Stimulated activated naive CD8-positive, alpha-beta T cell treated with anti-CD3 and anti-CD28 coated beads, Interleukin-15, amount 100 ng/mL, for 72 hours (primary cell): Measurements from ENCODE around the gene YAF2.
"Not testable (repeated sequence)": the region's sequence is repeated elsewhere in the genome, so short reads cannot be mapped to it uniquely, and the experiment has no call there.

ENCODE experiments used
- ATAC-seq: fragments of 150-1000 bp; cut with Tn5 transposase; 2 replicates; pipeline ENCODE4 v1.10.0; 2021; ENCODE audit warnings: mild to moderate bottlenecking, moderate library complexity
- DNase-seq, 2 donors: peaks; one replicate each; pipeline ENCODE4 v3.0.0; 2021 to 2022
- H3K27ac Mint-ChIP-seq, 2 donors: one replicate each; pipeline ENCODE4 v1.8.0; 2022; ENCODE audit warnings: mild to moderate bottlenecking in 2 of 2, mixed read lengths in 2 of 2, moderate library complexity in 2 of 2
- H3K27me3 Mint-ChIP-seq: one replicate; pipeline ENCODE4 v1.8.0; 2022; ENCODE audit warnings: mixed read lengths
- H3K4me1 Mint-ChIP-seq: one replicate; pipeline ENCODE4 v1.8.0; 2022; ENCODE audit warnings: mild to moderate bottlenecking, mixed read lengths
- H3K4me3 Mint-ChIP-seq, 2 donors: one replicate each; pipeline ENCODE4 v1.8.0; 2022; ENCODE audit warnings: mild to moderate bottlenecking in 2 of 2, mixed read lengths in 2 of 2, moderate library complexity in 1 of 2
- H3K9me3 Mint-ChIP-seq, 2 donors: one replicate each; pipeline ENCODE4 v1.8.0; 2022; ENCODE audit warnings: mixed read lengths in 2 of 2

The YAF2 gene

GRCh38 chr12:42190376-42190775 is 47.7 kb downstream of the YAF2 start:
- DNase-seq (no peak), ATAC-seq (no peak)
- Mint-ChIP-seq H3K9me3 (no peaks in the 10 kb centered on the region), H3K4me1 (peaks cover 3% of the 10 kb centered on the region), H3K4me3 (no peak overlapping the region), H3K27me3 (no peaks in the 10 kb centered on the region), H3K27ac (no peak overlapping the region)

- not testable (repeated sequence) for H3K9me3 Mint-ChIP-seq, H3K27me3 Mint-ChIP-seq, H3K4me1 Mint-ChIP-seq, H3K27ac Mint-ChIP-seq, H3K4me3 Mint-ChIP-seq, DNase-seq, ATAC-seq
Measured at GRCh38 chr12:42188275-42188674, 49.8 kb downstream of the YAF2 start.

GRCh38 chr12:42187799-42188198 is 50.2 kb downstream of the YAF2 start:
- Mint-ChIP-seq H3K27ac (no peak overlapping the region), H3K4me3 (no peak overlapping the region), H3K4me1 (peaks cover 14% of the 10 kb centered on the region), H3K9me3 (no peaks in the 10 kb centered on the region), H3K27me3 (no peaks in the 10 kb centered on the region)
- ATAC-seq (no peak), DNase-seq (no peak)

- Mint-ChIP-seq H3K4me1 (peaks cover 22% of the 10 kb centered on the region), H3K4me3 (no peak overlapping the region), H3K9me3 (no peaks in the 10 kb centered on the region), H3K27me3 (no peaks in the 10 kb centered on the region), H3K27ac (no peak overlapping the region)
- ATAC-seq (no peak), DNase-seq (no peak)
Measured at GRCh38 chr12:42186793-42187192, 51.3 kb downstream of the YAF2 start.

- Mint-ChIP-seq H3K9me3 (peaks cover 2 to 5% of the 10 kb centered on the region in 2 donors), H3K27ac (no peak overlapping the region), H3K4me3 (no peak overlapping the region), H3K4me1 (peaks cover 32% of the 10 kb centered on the region), H3K27me3 (no peaks in the 10 kb centered on the region)
- DNase-seq = no peak
- ATAC-seq = no peak
Measured at GRCh38 chr12:42182394-42182793, 55.7 kb downstream of the YAF2 start.

- no peak for ATAC-seq
- no peak overlapping the region for H3K27ac Mint-ChIP-seq
- peaks cover 7 to 15% of the 10 kb centered on the region in 2 donors for H3K9me3 Mint-ChIP-seq
- H3K4me3 Mint-ChIP-seq = no peak overlapping the region
- H3K4me1 Mint-ChIP-seq = peaks cover 35% of the 10 kb centered on the region
- H3K27me3 Mint-ChIP-seq = no peaks in the 10 kb centered on the region
- no peak for DNase-seq
Measured at GRCh38 chr12:42180990-42181596, 57.0 kb downstream of the YAF2 start.

- Mint-ChIP-seq H3K4me1 (peaks cover 24% of the 10 kb centered on the region), H3K9me3 (peaks cover 7 to 15% of the 10 kb centered on the region in 2 donors), H3K4me3 (no peak overlapping the region), H3K27me3 (no peaks in the 10 kb centered on the region), H3K27ac (no peak overlapping the region)
- DNase-seq (no peak), ATAC-seq (no peak)
Measured at GRCh38 chr12:42178101-42178500, 59.9 kb downstream of the YAF2 start.

- no peak overlapping the region for H3K27ac Mint-ChIP-seq
- DNase-seq (no peak), ATAC-seq (no peak)
- peaks cover 7 to 15% of the 10 kb centered on the region in 2 donors for H3K9me3 Mint-ChIP-seq
- H3K27me3 Mint-ChIP-seq = no peaks in the 10 kb centered on the region
- H3K4me1 Mint-ChIP-seq = peaks cover 8% of the 10 kb centered on the region
- H3K4me3 Mint-ChIP-seq = no peak overlapping the region
Measured at GRCh38 chr12:42174978-42175377, 63.1 kb downstream of the YAF2 start.

GRCh38 chr12:42173961-42174521 is 64.0 kb downstream of the YAF2 start:
- Mint-ChIP-seq H3K4me3 (no peak overlapping the region), H3K4me1 (peaks cover 8% of the 10 kb centered on the region), H3K27ac (no peak overlapping the region), H3K27me3 (no peaks in the 10 kb centered on the region), H3K9me3 (peaks cover 7 to 15% of the 10 kb centered on the region in 2 donors)
- DNase-seq (no peak), ATAC-seq (no peak)

- Mint-ChIP-seq H3K27ac (no peak overlapping the region), H3K27me3 (no peaks in the 10 kb centered on the region), H3K4me3 (no peak overlapping the region)
Measured at GRCh38 chr12:42172441-42173210, 65.4 kb downstream of the YAF2 start.

GRCh38 chr12:42167711-42168110 is 70.3 kb downstream of the YAF2 start:
- no peak for ATAC-seq
- H3K27me3 Mint-ChIP-seq = no peaks in the 10 kb centered on the region
- H3K9me3 Mint-ChIP-seq = no peaks in the 10 kb centered on the region
- no peak overlapping the region for H3K4me3 Mint-ChIP-seq
- peaks cover 7% of the 10 kb centered on the region for H3K4me1 Mint-ChIP-seq
- no peak overlapping the region for H3K27ac Mint-ChIP-seq
- no peak for DNase-seq

More at GRCh38 chr12:42172441-42173210, 65.4 kb downstream of the YAF2 start:
- Mint-ChIP-seq H3K4me1 (peaks cover 5% of the 10 kb centered on the region), H3K9me3 (peaks cover 7 to 12% of the 10 kb centered on the region in 2 donors)
- ATAC-seq (no peak), DNase-seq (no peak)

GRCh38 chr12:42166501-42166900 is 71.5 kb downstream of the YAF2 start:
- no peaks in the 10 kb centered on the region for H3K9me3 Mint-ChIP-seq
- H3K4me3 Mint-ChIP-seq = no peak overlapping the region
- ATAC-seq (no peak), DNase-seq (no peak)
- H3K27me3 Mint-ChIP-seq = no peaks in the 10 kb centered on the region
- H3K27ac Mint-ChIP-seq = no peak overlapping the region
- peaks cover 17% of the 10 kb centered on the region for H3K4me1 Mint-ChIP-seq

GRCh38 chr12:42163913-42164312 is 74.1 kb downstream of the YAF2 start:
- no peaks in the 10 kb centered on the region for H3K9me3 Mint-ChIP-seq
- ATAC-seq (no peak), DNase-seq (no peak)
- H3K27ac Mint-ChIP-seq = no peak overlapping the region
- H3K4me3 Mint-ChIP-seq = no peak overlapping the region
- H3K27me3 Mint-ChIP-seq = no peaks in the 10 kb centered on the region
- peaks cover 20% of the 10 kb centered on the region for H3K4me1 Mint-ChIP-seq

- no peaks in the 10 kb centered on the region for H3K9me3 Mint-ChIP-seq
- H3K27ac Mint-ChIP-seq = no peak overlapping the region
- no peaks in the 10 kb centered on the region for H3K27me3 Mint-ChIP-seq
- H3K4me1 Mint-ChIP-seq = peaks cover 20% of the 10 kb centered on the region
- DNase-seq = no peak
- no peak for ATAC-seq
- no peak overlapping the region for H3K4me3 Mint-ChIP-seq
Measured at GRCh38 chr12:42162965-42163364, 75.1 kb downstream of the YAF2 start.

- DNase-seq = no peak
- Mint-ChIP-seq H3K27ac (peak overlapping the region in 1 of 2 donors; percentile 16), H3K27me3 (no peaks in the 10 kb centered on the region), H3K4me3 (no peak overlapping the region), H3K4me1 (peaks cover 20% of the 10 kb centered on the region), H3K9me3 (no peaks in the 10 kb centered on the region)
- no peak for ATAC-seq
Measured at GRCh38 chr12:42162193-42162592, 75.9 kb downstream of the YAF2 start.

- Mint-ChIP-seq H3K27ac (no peak overlapping the region), H3K9me3 (no peaks in the 10 kb centered on the region), H3K27me3 (no peaks in the 10 kb centered on the region), H3K4me1 (peaks cover 20% of the 10 kb centered on the region), H3K4me3 (no peak overlapping the region)
- ATAC-seq (no peak), DNase-seq (no peak)
Measured at GRCh38 chr12:42161529-42161928, 76.5 kb downstream of the YAF2 start.
